Tibial nerve (tissue), 4 donors: Measurements from ENCODE around the gene LGALS9B. TPM values are rescaled to one million over a fixed set of nuclear protein-coding genes. Genes with fewer than 3 reads are reported as not detected.
"Not testable (repeated sequence)": the region's sequence is repeated elsewhere in the genome, so short reads cannot be mapped to it uniquely, and the experiment has no call there.

Experiments used
- DNase-seq, 2 donors: peaks; one replicate each; pipeline ENCODE4 v3.0.0-alpha.2; 2019; ENCODE audit warnings: low spot score in 2 of 2
- H3K27ac ChIP-seq, 4 donors: fragments of 200-600 bp; sonication (generic) in 3 of 4; one replicate each; pipeline ENCODE4 v1.5.1; 2017 to 2019; ENCODE audit warnings: mild to moderate bottlenecking in 1 of 4
- H3K27me3 ChIP-seq, 2 donors: fragments of 200-600 bp; sonication (generic) in 1 of 2; one replicate each; pipeline versions ENCODE4 v1.5.1 to v1.6.0; 2017 to 2019
- H3K36me3 ChIP-seq, 3 donors: fragments of 200-600 bp; sonication (generic); one replicate each; pipeline ENCODE4 v1.5.1; 2018 to 2019
- H3K4me1 ChIP-seq, 4 donors: fragments of 200-600 bp; sonication (generic) in 3 of 4; one replicate each; pipeline ENCODE4 v1.5.1; 2017 to 2019
- H3K4me3 ChIP-seq, 4 donors: fragments of 200-600 bp; sonication (generic) in 3 of 4; one replicate each; pipeline ENCODE4 v1.5.1; 2017 to 2019; ENCODE audit warnings: mild to moderate bottlenecking in 1 of 4, moderate library complexity in 1 of 4
- H3K9me3 ChIP-seq, 4 donors: fragments of 200-600 bp; sonication (generic) in 3 of 4; one replicate each; pipeline ENCODE4 v1.5.1; 2017 to 2019
- WGBS, 2 donors: methylation state at CpG; one replicate each; pipeline ENCODE4 v1.1.5; 2018; 5-methylcytosine and 5-hydroxymethylcytosine counted together
- total RNA-seq, 4 donors: library from RNA; depleted of rRNA; stranded (reverse); fragments of >200 nt; gene quantifications; one replicate each; pipeline ENCODE4 v1.1.0, GENCODE V29; 2016

Gene LGALS9B
- not detected for total RNA-seq

DNA sequence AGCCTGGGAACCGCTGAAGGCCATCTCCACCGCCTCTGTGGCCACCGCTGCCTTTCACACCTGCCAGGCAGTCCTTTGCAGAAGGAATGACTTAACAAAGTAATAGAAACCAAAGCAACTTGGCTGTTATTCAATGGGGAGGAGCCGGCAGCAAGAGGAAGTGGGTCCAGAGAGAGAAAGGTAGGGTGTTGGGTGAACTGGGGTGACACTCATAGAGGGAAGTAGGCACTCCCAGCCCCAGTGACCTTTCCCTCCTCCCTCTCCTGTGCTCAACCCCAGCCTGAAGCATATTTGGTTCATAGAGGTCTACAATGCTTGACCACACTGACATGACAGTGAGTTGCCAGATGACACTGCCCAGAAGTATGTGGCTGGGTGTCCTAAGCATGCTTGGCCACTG is at the start of gene LGALS9B:
Gene LGALS9B, minus strand, starts transcription at position 93 of the 400 bp plus-strand sequence. Its CDS starts 69 bp downstream, at position 24.
- H3K27me3 ChIP-seq, H3K4me3 ChIP-seq, H3K4me1 ChIP-seq, H3K36me3 ChIP-seq, H3K9me3 ChIP-seq, DNase-seq, H3K27ac ChIP-seq: not testable (repeated sequence)
- no CpG with 5 or more reads among the region's 4 CpGs for WGBS, 2 donors

DNA sequence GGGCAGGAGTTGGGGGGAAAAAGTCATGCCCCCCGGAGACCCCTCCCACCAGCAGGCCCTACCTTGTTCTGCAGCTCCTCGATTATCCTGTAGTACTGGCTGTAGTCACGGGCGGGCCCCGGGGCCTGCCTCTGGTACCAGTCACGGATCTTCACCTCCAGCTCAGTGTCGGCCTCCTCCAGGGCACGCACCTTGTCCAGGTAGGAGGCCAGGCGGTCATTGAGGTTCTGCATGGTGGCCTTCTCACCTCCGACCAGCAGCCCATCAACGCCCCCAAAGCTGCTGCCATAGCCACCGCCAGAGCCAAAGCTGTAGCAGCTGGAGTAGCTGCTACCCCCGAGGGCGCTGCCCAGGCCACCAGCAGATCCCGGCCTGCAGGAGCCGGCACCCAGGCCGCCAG is 49.6 kb upstream of the LGALS9B start:
- H3K4me3 ChIP-seq, H3K27me3 ChIP-seq, H3K9me3 ChIP-seq, H3K27ac ChIP-seq, H3K4me1 ChIP-seq, DNase-seq, H3K36me3 ChIP-seq: not testable (repeated sequence)
- WGBS, 2 donors, result 79 to 94% methylated on average over 3 to 6 of the region's 17 CpGs

DNA sequence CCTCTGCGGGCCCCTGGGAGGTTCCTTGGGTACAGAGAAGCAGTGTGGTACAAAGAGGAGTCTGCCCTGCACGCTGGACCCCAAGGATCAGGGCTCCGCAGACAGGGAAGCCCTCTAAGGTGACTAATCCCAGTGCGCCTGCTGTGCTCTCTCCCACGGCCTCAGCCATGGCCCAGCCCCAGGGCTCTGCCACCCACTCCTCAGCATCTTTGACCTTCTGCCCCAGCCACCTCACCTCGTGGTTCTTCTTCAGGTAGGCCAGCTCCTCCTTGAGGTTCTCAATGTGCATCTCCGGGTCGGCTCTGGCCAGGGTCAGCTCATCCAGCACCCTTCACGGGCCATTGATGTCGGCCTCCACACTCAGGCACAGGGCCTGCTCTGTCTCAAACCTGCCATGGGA is 47.8 kb upstream of the LGALS9B start:
- not testable (repeated sequence) for H3K27me3 ChIP-seq, H3K27ac ChIP-seq, H3K36me3 ChIP-seq, H3K4me1 ChIP-seq, DNase-seq, H3K9me3 ChIP-seq, H3K4me3 ChIP-seq
- 83 to 86% methylated on average over 5 to 8 of the region's 10 CpGs for WGBS, 2 donors

DNA sequence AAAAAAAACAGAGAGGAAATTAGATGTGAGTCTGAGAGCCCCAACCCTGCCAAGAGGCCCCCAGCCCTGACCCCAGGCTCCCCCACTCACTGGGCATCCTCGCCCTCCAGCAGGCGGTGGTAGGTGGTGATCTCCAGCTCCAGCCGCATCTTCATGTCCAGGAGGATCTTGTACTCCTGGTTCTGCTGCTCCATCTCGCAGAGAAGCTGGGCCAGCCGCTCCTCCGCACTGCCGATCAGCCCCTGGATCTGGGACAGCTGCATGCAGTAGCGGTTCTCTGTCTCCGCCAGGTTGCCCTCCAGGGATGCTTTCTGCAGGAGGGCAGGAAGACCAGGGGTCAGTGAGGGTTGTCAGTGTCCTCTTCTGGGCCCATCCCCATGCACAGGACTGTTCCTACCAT is 46.2 kb upstream of the LGALS9B start:
- not testable (repeated sequence) for H3K36me3 ChIP-seq, H3K27ac ChIP-seq, DNase-seq, H3K4me1 ChIP-seq, H3K27me3 ChIP-seq, H3K4me3 ChIP-seq, H3K9me3 ChIP-seq
- 100% methylated on average over 3 of the region's 9 CpGs; no CpG with 5 or more reads in 1 of the 2 donors for WGBS, 2 donors

DNA sequence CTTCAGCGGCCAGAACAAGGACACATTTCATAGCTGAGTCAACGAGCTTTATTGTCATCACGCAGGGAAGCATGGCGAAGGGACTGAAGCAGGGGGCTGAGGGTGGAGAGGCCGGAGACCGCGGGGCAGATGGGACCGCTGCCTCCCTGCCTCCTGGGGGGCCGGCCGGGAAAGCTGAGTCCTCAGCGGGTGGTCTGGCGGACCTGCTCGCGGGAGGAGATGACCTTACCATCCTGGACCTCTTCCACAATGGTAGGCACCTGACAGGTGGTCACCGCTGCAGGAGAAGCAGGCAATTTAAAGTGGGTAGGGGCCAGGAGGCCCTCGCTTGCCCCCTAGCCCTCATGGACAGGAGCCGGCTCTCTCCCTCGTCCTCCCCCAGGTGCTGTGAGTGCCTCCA is 45.0 kb upstream of the LGALS9B start:
- not testable (repeated sequence) for H3K36me3 ChIP-seq, H3K27me3 ChIP-seq, H3K4me3 ChIP-seq, DNase-seq, H3K9me3 ChIP-seq, H3K4me1 ChIP-seq, H3K27ac ChIP-seq
- no CpG with 5 or more reads among the region's 18 CpGs for WGBS, 2 donors

DNA sequence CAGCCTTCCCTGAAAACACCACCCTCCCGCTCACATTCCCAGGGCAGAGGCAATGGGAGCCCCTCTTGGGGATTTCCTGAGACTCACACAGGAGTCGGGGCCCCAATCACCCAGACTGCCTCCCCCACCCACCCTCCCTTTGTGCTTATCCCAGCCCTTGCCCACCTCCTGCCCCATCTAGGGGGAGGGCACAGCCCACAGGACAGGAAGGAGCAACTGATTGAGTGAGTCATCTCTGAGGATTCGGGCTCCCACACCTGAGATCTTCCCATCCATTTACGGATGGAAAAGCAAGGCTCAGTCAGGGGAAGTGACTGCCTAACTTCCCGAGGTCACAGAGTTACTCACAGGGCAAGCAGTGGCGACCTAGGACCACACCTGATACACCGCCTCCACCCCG is 44.4 kb upstream of the LGALS9B start:
- not testable (repeated sequence) for DNase-seq, H3K4me1 ChIP-seq
- WGBS, 2 donors, result no CpG with 5 or more reads among the region's 8 CpGs

DNA sequence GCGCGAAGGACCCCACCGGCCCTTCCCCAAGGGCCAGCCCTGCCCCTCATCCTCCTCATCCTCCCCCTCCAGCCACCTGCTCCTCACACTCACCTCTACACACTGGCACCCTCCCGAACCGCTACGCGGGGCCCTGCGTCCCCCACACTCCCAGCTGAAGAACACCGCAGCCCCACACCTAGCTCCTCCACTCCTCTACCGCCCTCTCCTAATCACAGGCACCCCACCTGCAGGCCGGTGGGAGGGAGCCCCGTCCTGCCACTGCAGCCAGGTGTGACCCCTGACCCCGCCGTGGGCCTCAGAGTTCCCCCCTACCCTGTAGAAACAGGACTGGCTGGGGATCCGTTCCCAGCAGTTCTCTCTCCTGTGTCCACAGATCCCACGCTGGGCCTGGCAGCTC is 38.0 kb upstream of the LGALS9B start:
- not testable (repeated sequence) for H3K27ac ChIP-seq, H3K27me3 ChIP-seq, H3K4me1 ChIP-seq, DNase-seq, H3K4me3 ChIP-seq, H3K9me3 ChIP-seq, H3K36me3 ChIP-seq
- WGBS, 2 donors, result 91% methylated on average over 7 of the region's 16 CpGs; no CpG with 5 or more reads in 1 of the 2 donors

More for the DNA sequence above, 44.4 kb upstream of the LGALS9B start:
- H3K4me3 ChIP-seq, H3K9me3 ChIP-seq, H3K36me3 ChIP-seq, H3K27me3 ChIP-seq, H3K27ac ChIP-seq: not testable (repeated sequence)

DNA sequence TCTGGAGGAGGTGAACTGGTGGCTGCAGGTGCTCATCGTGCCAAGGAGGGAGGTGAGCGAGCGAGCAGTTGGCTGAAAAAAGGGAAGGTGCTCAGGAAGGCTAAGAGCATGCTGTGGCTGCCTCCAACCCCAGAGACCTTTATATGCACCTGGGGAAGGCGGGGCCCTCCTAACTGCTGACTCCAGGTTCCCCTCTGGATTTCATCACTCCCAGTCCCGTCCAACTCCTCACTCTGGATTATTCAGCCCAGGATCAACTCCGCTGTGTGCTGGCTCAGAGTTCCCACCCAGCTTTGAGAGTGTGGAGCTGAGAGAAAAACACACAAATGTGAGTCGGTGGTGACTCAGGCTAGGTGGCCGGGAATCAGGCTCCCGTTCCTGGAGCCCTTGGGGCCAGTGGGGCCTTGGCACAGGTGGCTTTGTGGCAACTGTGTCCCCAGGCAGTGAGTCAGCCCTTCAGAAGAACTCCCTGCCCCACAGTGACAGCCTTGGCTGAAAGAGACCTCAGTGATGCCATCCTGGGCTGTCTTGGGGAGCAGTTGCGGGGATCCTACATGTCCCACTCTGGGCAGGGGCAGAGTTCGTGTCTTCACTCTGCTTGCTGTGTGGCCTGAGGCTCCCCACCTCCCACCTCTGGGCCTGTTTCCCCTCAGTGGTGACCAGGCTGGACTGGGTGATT is 37.2 kb upstream of the LGALS9B start:
- H3K4me1 ChIP-seq, H3K27ac ChIP-seq, H3K27me3 ChIP-seq, H3K9me3 ChIP-seq, H3K4me3 ChIP-seq, H3K36me3 ChIP-seq, DNase-seq: not testable (repeated sequence)
- no CpG with 5 or more reads among the region's 11 CpGs for WGBS, 2 donors

DNA sequence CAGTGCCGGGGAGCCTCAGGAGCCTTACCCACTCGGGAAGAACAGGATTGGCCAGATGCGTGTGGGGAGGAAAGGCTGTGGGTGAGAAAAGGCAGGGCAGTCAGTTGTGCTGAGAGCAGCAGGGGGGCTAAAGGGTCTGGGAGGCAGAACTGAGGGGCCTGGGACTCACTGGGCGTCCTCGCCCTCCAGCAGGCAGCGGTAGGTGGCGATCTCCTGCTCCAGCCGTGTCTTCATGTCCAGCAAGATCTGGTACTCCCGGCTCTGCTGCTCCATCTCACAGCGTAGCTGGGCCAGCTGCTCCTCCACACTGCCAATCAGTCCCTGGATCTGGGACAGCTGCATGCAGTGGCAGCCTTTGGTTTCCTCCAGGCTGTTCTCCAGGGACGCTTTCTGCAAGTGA is 34.6 kb upstream of the LGALS9B start:
- not testable (repeated sequence) for H3K27ac ChIP-seq, H3K9me3 ChIP-seq, H3K4me1 ChIP-seq, DNase-seq, H3K4me3 ChIP-seq, H3K36me3 ChIP-seq, H3K27me3 ChIP-seq
- 57 to 67% methylated on average over 2 to 8 of the region's 11 CpGs for WGBS, 2 donors

DNA sequence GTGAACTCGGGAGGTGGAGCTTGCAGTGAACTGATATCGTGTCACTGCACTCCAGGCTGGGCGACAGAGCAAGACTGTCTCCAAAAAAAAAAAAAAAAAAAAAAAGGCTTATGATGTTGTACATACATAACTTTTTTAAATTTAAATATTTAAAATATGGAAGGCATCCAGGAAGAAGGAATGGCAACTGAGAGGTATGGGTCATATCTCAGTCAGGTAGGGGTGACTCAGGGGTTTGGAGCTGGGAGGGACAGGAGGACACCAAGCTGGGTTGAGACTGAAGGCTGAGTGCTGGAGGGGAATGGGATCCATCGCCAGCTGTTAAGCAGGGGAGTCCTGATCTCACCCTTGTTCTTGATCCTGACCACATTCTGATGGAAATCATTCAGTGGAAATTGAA is 33.0 kb upstream of the LGALS9B start:
- 80 to 85% methylated on average over 4 of the region's 4 CpGs for WGBS, 2 donors
- not testable (repeated sequence) for DNase-seq, H3K4me1 ChIP-seq, H3K9me3 ChIP-seq, H3K27ac ChIP-seq, H3K4me3 ChIP-seq, H3K27me3 ChIP-seq, H3K36me3 ChIP-seq

DNA sequence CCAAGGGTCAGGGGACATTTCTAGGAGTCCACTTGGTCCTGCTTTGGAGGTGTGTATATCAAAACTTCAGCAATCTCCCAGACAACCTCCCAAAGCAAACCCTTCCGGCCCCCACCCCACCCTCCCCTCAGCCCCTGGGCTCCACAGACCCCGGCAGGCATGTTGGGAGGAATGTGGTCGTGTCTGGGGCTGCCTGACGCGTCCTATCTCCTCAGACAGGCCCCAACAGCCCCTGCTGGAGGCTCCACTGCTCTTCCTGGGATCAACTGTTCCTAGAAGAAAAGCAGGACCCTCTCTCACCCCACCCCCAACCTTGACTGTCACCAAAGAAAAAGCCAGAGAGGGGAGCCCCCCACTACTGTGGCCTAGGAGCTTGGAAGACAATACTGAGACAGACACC is 28.1 kb upstream of the LGALS9B start:
- not testable (repeated sequence) for H3K36me3 ChIP-seq, H3K27ac ChIP-seq, DNase-seq, H3K4me3 ChIP-seq, H3K9me3 ChIP-seq, H3K27me3 ChIP-seq, H3K4me1 ChIP-seq
- WGBS, 2 donors, result 77% methylated on average over 5 of the region's 5 CpGs; no CpG with 5 or more reads in 1 of the 2 donors

DNA sequence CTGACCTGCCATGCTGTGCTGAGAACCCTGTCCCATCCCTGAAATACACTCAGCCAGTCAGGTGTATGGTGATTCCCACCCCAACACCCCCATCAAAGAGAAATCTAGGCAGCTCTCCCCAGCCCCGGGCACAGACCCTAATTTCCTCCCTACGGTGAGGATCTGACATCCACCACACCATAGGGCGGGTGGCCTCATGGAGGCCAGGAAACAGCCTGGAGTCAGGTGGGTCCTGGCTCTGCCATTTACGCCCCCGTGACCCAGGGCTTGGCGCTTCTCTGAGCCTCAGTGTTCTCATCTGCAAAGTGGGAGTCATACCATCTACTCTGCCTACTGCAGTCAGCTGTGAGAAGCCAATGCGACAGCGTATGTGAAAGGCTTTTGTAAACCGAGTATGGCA is 27.4 kb upstream of the LGALS9B start:
- not testable (repeated sequence) for DNase-seq, H3K27ac ChIP-seq, H3K4me1 ChIP-seq, H3K27me3 ChIP-seq, H3K36me3 ChIP-seq, H3K9me3 ChIP-seq, H3K4me3 ChIP-seq
- 100% methylated on average over 3 to 5 of the region's 9 CpGs for WGBS, 2 donors

DNA sequence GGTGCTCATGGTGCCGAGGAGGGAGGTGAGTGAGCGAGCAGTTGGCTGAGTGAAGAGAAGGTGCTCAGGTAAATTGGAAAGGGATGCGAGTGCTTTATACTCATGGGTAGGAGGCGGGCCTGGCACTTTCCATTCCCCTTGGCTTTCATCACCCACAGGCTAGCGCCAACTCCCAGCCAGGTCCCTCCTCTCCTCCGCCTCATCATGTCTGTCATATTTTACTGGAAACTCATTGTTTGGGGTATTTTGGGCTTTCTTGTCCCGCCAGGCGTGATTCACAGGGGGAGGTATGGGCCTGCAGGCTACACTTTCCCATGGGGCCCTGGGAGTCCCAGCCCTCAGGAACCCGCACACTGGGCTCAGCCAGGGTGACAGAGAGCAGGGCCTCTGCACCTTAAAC is 26.8 kb upstream of the LGALS9B start:
- H3K4me3 ChIP-seq, H3K9me3 ChIP-seq, H3K27me3 ChIP-seq, H3K4me1 ChIP-seq, H3K36me3 ChIP-seq, H3K27ac ChIP-seq, DNase-seq: not testable (repeated sequence)
- WGBS, 2 donors, result 80 to 90% methylated on average over 1 to 2 of the region's 9 CpGs

DNA sequence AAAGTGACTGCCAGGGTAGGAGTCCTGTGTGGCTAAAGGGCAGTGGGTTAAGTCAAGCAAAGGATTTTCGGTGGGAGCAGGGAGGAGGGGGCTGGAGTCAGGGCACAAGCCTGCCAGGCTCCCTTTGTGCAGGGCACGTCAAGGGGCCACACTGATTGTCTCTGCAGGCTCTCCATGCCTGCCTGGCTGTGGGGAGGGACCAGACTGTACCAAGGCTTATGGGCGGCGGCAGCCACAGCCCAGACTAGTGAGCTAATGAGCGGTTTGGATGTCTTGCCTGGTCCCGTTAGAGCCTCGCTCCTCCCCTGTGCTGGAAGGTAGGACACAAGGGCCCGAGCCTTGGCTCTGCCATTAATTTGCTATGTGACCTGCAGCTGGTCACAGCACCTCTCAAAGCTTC is 25.6 kb upstream of the LGALS9B start:
- 88 to 96% methylated on average over 2 to 3 of the region's 8 CpGs for WGBS, 2 donors
- not testable (repeated sequence) for H3K4me3 ChIP-seq, H3K27me3 ChIP-seq, DNase-seq, H3K9me3 ChIP-seq, H3K27ac ChIP-seq, H3K36me3 ChIP-seq, H3K4me1 ChIP-seq
